Spleen (tissue), 11 donors: Measurements from ENCODE around the gene RTTN. TPM values are rescaled to one million over a fixed set of nuclear protein-coding genes. Genes with fewer than 3 reads are reported as not detected.

ENCODE experiments used
- DNase-seq: peaks from one replicate; pipeline ENCODE4 v3.0.0-alpha.2; 2020
- H3K27ac ChIP-seq, 8 donors: fragments of 200-600 bp; sonication (generic) in 7 of 8; 1 replicate in 4 of 8; 2 replicates in 4 of 8; pipeline versions ENCODE4 v1.5.0 to v1.8.0; 2016 to 2021; ENCODE audit warnings: inconsistent platforms in 4 of 8, mild to moderate bottlenecking in 4 of 8, moderate library complexity in 1 of 8
- H3K27me3 ChIP-seq, 7 donors: fragments of 200-600 bp; sonication (generic) in 6 of 7; replicated peaks in 1 of 7; 1 replicate in 4 of 7; 2 replicates in 3 of 7; pipeline versions ENCODE4 v1.5.0 to v1.8.0; 2016 to 2021; ENCODE audit warnings: inconsistent platforms in 3 of 7, mild to moderate bottlenecking in 1 of 7
- H3K36me3 ChIP-seq, 6 donors: fragments of 200-600 bp; sonication (generic) in 5 of 6; 1 replicate in 4 of 6; 2 replicates in 2 of 6; pipeline versions ENCODE4 v1.5.0 to v1.8.0; 2016 to 2021; ENCODE audit warnings: inconsistent platforms in 2 of 6
- H3K4me1 ChIP-seq, 6 donors: fragments of 200-600 bp; sonication (generic) in 5 of 6; 1 replicate in 3 of 6; 2 replicates in 3 of 6; pipeline versions ENCODE4 v1.5.0 to v1.8.0; 2016 to 2021; ENCODE audit warnings: inconsistent platforms in 3 of 6
- H3K4me3 ChIP-seq, 8 donors: fragments of 200-600 bp; sonication (generic) in 7 of 8; 1 replicate in 4 of 8; 2 replicates in 4 of 8; pipeline versions ENCODE4 v1.5.0 to v1.8.0; 2016 to 2021; ENCODE audit warnings: inconsistent platforms in 4 of 8, mild to moderate bottlenecking in 4 of 8, moderate library complexity in 2 of 8
- H3K9me3 ChIP-seq, 8 donors: fragments of 200-600 bp; sonication (generic) in 7 of 8; 1 replicate in 4 of 8; 2 replicates in 4 of 8; pipeline versions ENCODE4 v1.5.0 to v1.8.0; 2016 to 2021; ENCODE audit warnings: inconsistent platforms in 4 of 8
- POLR2A ChIP-seq, 3 donors: fragments of 450-650 bp; IDR thresholded peaks; one replicate each; pipeline ENCODE4 v1.5.1; 2017; ENCODE audit warnings: antibody characterized with exemption in 3 of 3, mild to moderate bottlenecking in 1 of 3
- POLR2AphosphoS5 ChIP-seq, 3 donors: sonication (generic); formaldehyde crosslinking; IDR thresholded peaks; one replicate each; pipeline ENCODE4 v1.5.1; 2017; ENCODE audit warnings: antibody characterized with exemption in 3 of 3
- WGBS, 5 donors: extraction: QIAGEN DNeasy Blood & Tissue Kit in 3 of 5; methylation state at CpG; one replicate each; pipeline versions ENCODE4 v1.1.5 to v1.1.7; 2013 to 2018; 5-methylcytosine and 5-hydroxymethylcytosine counted together
- intact Hi-C: fragments of 100-400 bp; cut with DNase I; formaldehyde crosslinking; loops from one replicate; pipeline ENCODE4 v1.15.0; 2023; ENCODE audit warnings: low total_unique reads
- polyA plus RNA-seq, 3 donors: library from polyadenylated mRNA; stranded (reverse); fragments of 200-250 nt; gene quantifications; one replicate each; pipeline ENCODE4 v1.2.1, GENCODE V29; 2013
- total RNA-seq, 7 donors: library from RNA; depleted of rRNA in 3 of 7; stranded (reverse); fragments of >200 nt in 3 of 7; fragmentation: NEBNext Ultra II Directional in 4 of 7; extraction: Animal tissue kit (Norgen Biotek cat#: 25700) in 4 of 7; gene quantifications; one replicate each; pipeline versions ENCODE4 v1.1.0 to v1.2.1, GENCODE V29; 2016 to 2021
- TF ChIP-seq, protein P1 (sequence below), 11 experiments: fragments of 200-600 bp in 7 of 11; fragments of 450-650 bp in 4 of 11; sonication (generic) in 4 of 11; IDR thresholded peaks in 8 of 11; conservative IDR thresholded peaks in 3 of 11; 1 replicate in 7 of 11; 2 replicates in 4 of 11; pipeline versions ENCODE4 v1.4.0 to v1.8.0; 2016 to 2021; ENCODE audit warnings: antibody characterized with exemption in 11 of 11, inconsistent platforms in 4 of 11, mild to moderate bottlenecking in 1 of 11
- donor health status: healthy with polysubstance abuse.
- donor health status: DM: no; HTN: no; CAD: no; lungs with moderate emphysema.
- donor health status: DM: no; HTN: no; CAD: no.
- donor health status: Bipolar disorder and iron deficiency.
- donor health status: healthy.
- donor health status: DM: no; HTN: no; CAD: no.
- donor health status: DM: yes; HTN: yes; CAD: no.

RTTN gene
- total and polyA plus RNA-seq, 10 donors = 4.0 to 32.3 (median 23.8) TPM

DNA sequence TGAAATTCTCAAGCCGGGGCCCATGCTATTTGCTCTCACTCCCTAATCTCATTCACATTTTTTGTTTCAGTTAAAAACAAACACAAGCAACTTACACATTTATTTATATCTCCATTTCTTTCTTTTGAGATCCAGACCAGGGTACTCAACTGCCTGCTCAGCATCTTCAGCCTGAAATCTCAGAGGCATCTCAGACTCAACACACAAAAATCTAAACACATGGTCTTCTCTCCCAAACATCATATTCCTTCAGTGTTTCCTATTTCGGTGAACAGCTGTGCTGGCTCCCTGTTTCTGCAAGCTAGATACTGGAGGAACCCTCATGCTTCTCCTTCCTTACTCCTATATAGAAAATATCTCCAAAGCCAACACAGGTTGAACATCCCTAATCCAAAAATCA, 11.3 kb upstream of the RTTN start:
- H3K36me3 ChIP-seq = no peaks in the 10 kb centered on the region
- H3K27ac ChIP-seq = no peak overlapping the region
- H3K4me1 ChIP-seq = no peaks in the 10 kb centered on the region
- 83 to 96% (median 89%) methylated on average over 2 of the region's 2 CpGs for WGBS, 5 donors
- intact Hi-C loops = no loop called here
- no peak overlapping the region for H3K4me3 ChIP-seq
- peaks cover 0 to 16% (median 0%) of the 10 kb centered on the region in 7 donors for H3K27me3 ChIP-seq
- no peak for TF ChIP-seq POLR2A (IDR thresholded peaks at IDR 0.05)
- TF ChIP-seq, protein P1, sequence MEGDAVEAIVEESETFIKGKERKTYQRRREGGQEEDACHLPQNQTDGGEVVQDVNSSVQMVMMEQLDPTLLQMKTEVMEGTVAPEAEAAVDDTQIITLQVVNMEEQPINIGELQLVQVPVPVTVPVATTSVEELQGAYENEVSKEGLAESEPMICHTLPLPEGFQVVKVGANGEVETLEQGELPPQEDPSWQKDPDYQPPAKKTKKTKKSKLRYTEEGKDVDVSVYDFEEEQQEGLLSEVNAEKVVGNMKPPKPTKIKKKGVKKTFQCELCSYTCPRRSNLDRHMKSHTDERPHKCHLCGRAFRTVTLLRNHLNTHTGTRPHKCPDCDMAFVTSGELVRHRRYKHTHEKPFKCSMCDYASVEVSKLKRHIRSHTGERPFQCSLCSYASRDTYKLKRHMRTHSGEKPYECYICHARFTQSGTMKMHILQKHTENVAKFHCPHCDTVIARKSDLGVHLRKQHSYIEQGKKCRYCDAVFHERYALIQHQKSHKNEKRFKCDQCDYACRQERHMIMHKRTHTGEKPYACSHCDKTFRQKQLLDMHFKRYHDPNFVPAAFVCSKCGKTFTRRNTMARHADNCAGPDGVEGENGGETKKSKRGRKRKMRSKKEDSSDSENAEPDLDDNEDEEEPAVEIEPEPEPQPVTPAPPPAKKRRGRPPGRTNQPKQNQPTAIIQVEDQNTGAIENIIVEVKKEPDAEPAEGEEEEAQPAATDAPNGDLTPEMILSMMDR (IDR thresholded peaks at IDR 0.05 in 8 of 11, conservative IDR thresholded peaks at IDR 0.05 in 3 of 11) = no peak
- TF ChIP-seq POLR2AphosphoS5 (IDR thresholded peaks at IDR 0.05) = no peak
- no peak for DNase-seq
- no peaks in the 10 kb centered on the region for H3K9me3 ChIP-seq

DNA sequence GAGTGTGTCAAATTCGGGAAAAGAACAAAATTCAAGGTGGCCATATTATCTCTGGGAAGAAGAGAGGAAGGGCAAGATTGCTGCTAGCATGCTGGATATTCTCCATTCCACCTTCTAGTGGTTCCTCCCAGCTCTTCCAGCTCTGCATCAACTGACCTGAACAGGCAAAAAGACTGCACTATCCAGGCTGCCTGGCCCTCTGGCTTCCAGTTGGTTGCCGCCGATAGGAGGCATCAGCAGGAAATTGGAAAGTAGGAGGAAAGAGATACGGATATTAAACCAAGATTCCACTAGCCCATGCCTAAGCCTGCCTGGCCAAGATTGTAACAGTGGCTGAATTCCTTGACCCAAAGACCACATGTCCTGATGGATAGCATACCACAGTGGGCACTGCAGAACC, 1.7 kb upstream of the RTTN start:
- no peaks in the 10 kb centered on the region for H3K9me3 ChIP-seq
- H3K4me3 ChIP-seq = no peak overlapping the region
- peaks cover 10 to 40% (median 22%) of the 10 kb centered on the region in 6 donors for H3K4me1 ChIP-seq
- intact Hi-C loops = loop anchor here (10.0 kb wide), 2 partner anchors 88 to 1492 kb away; partner anchors contain the start of gene TMX3
- 89 to 100% (median 95%) methylated on average over 4 of the region's 4 CpGs for WGBS, 5 donors
- no peak for TF ChIP-seq POLR2A (IDR thresholded peaks at IDR 0.05)
- TF ChIP-seq, protein P1 (IDR thresholded peaks at IDR 0.05 in 8 of 11, conservative IDR thresholded peaks at IDR 0.05 in 3 of 11) = no peak
- no peak for TF ChIP-seq POLR2AphosphoS5 (IDR thresholded peaks at IDR 0.05)
- H3K27me3 ChIP-seq = no peaks in the 10 kb centered on the region
- DNase-seq = no peak
- H3K36me3 ChIP-seq = peaks cover 0 to 18% (median 0%) of the 10 kb centered on the region in 6 donors
- H3K27ac ChIP-seq = no peak overlapping the region

DNA sequence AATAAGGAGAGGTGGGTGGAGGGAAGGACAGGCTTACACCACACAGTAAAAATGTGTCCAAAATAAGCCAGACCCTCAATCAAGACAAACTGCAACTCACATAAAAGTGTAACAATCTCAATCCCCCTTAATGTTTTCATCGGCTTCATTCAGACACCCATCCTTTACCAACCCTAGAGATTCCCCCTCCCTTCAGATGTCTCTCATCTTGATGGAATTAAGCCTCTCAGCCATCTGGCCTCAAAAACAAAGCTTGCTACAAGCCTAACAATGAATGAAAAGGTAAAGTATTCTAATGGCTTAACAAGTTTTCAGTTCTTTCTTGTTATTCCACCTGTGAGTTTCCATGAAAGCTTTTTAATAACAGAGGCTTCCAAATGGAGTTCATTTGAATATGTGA, 5.2 kb downstream of the RTTN start:
- no peaks in the 10 kb centered on the region for H3K27me3 ChIP-seq
- H3K36me3 ChIP-seq = peaks cover 7 to 83% (median 30%) of the 10 kb centered on the region in 6 donors
- 0 to 24% (median 0%) methylated on average over 1 of the region's 1 CpG for WGBS, 5 donors
- no peak overlapping the region for H3K27ac ChIP-seq
- peaks cover 10 to 28% (median 16%) of the 10 kb centered on the region in 6 donors for H3K4me1 ChIP-seq
- intact Hi-C loops = loop anchor here (10.0 kb wide), 2 partner anchors 95 to 1485 kb away; partner anchors contain the start of gene TMX3
- H3K9me3 ChIP-seq = no peaks in the 10 kb centered on the region
- TF ChIP-seq, protein P1 (IDR thresholded peaks at IDR 0.05 in 8 of 11, conservative IDR thresholded peaks at IDR 0.05 in 3 of 11) = no peak
- TF ChIP-seq POLR2A (IDR thresholded peaks at IDR 0.05) (no peak), POLR2AphosphoS5 (IDR thresholded peaks at IDR 0.05) (no peak)
- H3K4me3 ChIP-seq = no peak overlapping the region
- DNase-seq = no peak

DNA sequence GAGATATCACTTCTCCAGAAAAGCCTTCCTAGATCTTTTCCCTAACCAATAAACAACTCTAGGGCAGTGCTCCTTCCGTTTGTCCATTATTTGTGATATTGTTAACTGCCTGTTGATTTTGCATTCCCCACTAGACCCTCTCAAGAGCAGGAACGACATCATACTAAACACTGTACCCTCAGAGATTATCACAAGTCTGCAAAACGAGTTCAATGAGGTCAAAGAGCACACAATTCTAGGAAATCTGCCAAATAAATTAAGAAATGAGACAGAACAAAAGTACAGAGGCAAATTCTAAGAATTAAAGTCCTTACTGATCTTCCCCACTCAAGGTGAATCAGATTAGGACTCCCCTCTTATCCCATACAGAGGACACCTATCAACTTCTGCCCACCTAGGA, 7.6 kb downstream of the RTTN start:
- WGBS, 5 donors = 48 to 67% (median 63%) methylated on average over 3 of the region's 3 CpGs

More for the DNA sequence above, 7.6 kb downstream of the RTTN start:
- H3K4me1 ChIP-seq = peaks cover 0 to 6% (median 0%) of the 10 kb centered on the region in 6 donors
- H3K9me3 ChIP-seq = no peaks in the 10 kb centered on the region
- H3K27me3 ChIP-seq = no peaks in the 10 kb centered on the region
- H3K36me3 ChIP-seq = peaks cover 7 to 96% (median 42%) of the 10 kb centered on the region in 6 donors
- TF ChIP-seq, protein P1 (IDR thresholded peaks at IDR 0.05 in 8 of 11, conservative IDR thresholded peaks at IDR 0.05 in 3 of 11) = no peak
- TF ChIP-seq POLR2A (IDR thresholded peaks at IDR 0.05) (no peak), POLR2AphosphoS5 (IDR thresholded peaks at IDR 0.05) (no peak)
- H3K27ac ChIP-seq = no peak overlapping the region
- H3K4me3 ChIP-seq = no peak overlapping the region
- intact Hi-C loops = loop anchor here (5.0 kb wide), 1 partner anchor 234 kb away; no protein-coding TSS in a partner anchor
- no peak for DNase-seq
